GM04503 (cell line): ENCODE measurements around the gene CEP162.
"Not testable (repeated sequence)": the region's sequence is repeated elsewhere in the genome, so short reads cannot be mapped to it uniquely, and the experiment has no call there.

ENCODE experiments used
- DNase-seq: peaks from one replicate; pipeline ENCODE4 v3.0.0-alpha.2; 2012; ENCODE audit warnings: low read depth

Gene CEP162

DNA sequence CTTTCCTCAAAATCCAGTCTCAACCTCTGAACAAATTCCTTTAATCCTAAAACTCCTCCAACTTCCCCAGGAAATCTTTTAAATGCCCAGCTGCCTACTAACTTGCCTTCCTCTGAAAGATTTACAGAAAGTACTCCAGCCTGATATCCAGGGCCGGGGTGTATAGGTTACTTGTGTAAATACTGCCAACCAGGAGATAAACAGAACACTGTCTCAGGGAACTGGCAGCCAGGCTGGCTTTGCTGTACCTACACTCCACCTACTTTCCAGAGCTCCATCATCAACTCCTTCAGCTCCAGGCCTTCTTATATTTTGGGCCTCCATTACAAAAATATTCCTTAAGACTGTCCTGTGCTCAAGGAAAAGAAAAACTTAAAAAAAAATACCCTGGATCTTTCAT, 85.9 kb downstream of the CEP162 start:
- DNase-seq = no peak

- no peak for DNase-seq
Observed at GRCh38 chr6:84139311-84139710, 88.1 kb downstream of the CEP162 start.

DNA sequence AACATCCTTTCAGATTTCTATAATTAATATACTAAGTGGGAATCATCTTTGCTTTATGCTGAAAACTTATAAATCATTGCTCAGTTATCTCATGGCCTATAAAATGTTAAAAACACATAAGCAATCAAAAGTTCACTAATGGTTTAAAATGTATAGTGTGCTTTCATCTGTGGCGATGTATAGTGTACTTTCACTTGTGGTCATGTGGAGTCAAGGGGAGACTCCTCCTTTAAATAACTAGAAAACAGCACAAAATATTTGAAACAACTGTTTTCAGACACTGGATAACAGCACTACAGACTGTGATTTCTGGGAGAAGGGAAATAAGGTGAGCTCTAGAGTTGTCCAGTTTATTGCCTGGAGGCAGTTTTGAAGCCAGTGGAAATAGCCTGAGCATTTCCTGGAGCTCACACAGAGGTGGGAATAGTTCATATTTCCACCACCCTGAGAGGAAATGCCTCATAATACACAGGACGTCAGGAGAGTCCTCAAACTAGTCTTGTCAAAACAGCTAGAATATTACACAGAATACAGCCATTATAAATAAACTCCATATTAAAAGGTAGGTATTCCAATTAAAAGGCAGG, 89.4 kb downstream of the CEP162 start:
- no peak for DNase-seq

DNA sequence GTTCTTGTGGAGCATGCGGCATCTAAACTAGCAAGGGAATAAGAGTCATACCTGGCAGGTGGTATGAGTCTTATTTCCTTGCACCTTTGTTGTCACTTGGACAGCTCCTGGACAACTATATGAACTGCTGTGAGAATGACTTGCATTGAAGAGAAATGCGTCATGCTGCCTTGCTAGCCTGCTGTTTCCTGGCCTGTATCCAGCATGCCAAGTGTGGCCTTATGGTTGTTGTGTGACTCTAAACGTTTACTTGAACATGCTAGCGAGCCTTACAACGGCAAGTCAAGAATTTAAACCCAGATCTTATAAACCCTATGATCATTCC, 90.4 kb downstream of the CEP162 start:
- DNase-seq = no peak

GRCh38 chr6:84136364-84137050, 90.9 kb downstream of the CEP162 start:
- DNase-seq = no peak

DNA sequence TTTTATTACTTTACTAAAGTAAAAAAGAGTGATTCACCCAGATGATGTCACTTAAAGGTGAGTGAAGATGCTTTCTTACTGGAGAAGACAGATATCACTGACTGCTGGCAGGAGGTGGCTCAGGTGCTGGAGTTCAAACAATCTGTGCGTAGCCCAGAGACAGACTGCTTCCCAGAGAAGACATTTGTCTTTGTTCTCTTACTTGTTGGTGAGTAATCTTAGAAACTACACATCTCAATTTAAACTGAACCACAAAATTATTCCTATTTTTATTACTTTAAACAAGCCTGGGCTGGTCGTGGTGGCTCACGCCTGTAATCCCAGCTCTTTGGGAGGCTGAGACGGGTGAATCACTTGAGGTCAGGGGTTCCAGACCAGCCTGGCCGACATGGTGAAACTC, 92.2 kb downstream of the CEP162 start:
- DNase-seq = no peak

GRCh38 chr6:84133385-84133784, 94.1 kb downstream of the CEP162 start:
- DNase-seq = not testable (repeated sequence)

DNA sequence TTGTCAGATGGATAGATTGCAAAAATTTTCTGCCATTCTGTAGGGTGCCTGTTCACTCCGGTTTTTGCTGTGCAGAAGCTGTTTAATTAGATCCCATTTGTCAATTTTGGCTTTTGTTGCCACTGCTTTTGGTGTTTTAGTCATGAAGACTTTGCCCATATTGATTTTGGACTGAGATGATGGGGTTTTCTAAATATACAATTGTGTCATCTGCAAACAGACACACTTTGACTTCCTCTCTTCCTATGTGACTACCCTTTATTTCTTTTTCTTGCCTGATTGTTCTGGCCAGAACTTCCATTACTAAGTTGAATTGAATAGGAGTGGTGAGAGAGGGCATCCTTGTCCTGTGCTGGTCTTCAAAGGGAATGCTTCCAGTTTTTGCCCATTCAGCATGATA, 97.9 kb downstream of the CEP162 start:
- DNase-seq = not testable (repeated sequence)

DNA sequence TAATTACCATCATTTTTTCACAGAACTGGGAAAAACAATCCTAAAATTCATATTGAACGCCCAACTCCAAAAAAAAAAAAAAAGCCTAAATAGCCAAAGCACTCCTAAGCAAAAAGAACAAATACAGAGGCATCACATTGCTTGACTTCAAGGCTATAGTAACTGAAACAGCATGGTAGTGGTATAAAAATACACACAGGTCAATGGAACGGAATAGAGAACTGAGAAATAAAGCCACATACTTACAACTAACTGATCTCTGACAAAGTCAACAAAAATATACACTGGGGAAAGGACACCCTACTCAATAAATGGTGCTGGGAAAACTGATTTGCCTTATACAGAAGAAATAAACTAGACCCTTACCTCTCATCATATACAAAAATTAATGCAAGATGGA, 104.3 kb downstream of the CEP162 start:
- no peak for DNase-seq

- no peak for DNase-seq
Observed at GRCh38 chr6:84119277-84119676, 108.2 kb downstream of the CEP162 start.

DNA sequence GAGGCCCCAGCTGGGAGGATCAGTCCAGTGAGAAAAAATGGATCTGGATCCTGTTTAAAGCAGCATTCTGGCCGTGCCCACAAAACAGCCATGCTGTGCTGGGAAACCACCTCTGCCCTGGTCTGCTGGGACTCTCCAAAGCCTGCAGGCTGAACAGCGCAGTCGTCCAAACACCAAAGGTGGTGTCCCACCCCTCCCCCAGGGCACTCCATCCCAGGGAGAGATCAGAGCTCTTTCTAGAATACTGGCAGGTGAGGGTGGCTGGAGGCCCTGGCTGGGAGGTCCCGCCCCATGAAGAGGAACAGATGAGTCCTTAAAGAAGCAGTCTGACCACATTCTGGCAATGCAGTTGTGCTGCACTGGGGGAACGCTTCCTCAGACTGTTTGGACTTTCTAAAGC, 109.3 kb downstream of the CEP162 start:
- DNase-seq = no peak

DNA sequence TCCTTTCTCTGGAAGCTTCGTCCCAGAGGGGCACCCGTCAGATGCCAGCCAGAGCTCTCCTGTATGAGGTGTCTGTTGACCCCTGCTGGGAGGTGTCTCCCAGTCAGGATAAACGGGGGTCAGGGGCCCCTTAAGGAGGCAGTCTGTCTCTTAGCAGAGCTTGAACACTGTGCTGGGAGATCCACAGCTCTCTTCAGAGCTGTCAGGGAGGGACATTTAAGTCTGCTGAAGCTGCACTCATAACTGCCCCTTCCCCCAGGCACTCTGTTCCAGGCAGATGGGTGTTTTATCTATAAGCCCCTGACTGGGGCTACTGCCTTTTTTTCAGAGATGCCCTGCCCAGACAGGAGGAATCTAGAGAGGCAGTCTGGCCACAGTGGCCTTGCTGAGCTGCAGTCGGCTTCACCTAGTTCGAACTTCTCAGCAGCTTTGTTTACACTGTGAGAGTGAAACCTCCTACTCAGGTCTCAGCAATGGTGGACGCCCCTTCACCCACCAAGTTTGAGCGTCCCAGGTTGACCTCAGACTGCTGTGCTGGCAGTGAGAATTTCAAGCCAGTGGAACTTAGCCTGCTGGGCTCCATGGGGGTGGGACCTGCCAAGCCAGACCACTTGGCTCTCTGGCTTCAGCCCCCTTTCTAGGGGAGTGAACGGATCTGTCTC, 112.4 kb downstream of the CEP162 start:
- DNase-seq = not testable (repeated sequence)

- DNase-seq = not testable (repeated sequence)
Observed at GRCh38 chr6:84111351-84111750, 116.1 kb downstream of the CEP162 start.

GRCh38 chr6:84107495-84107894, 119.9 kb downstream of the CEP162 start:
- DNase-seq = no peak

DNA sequence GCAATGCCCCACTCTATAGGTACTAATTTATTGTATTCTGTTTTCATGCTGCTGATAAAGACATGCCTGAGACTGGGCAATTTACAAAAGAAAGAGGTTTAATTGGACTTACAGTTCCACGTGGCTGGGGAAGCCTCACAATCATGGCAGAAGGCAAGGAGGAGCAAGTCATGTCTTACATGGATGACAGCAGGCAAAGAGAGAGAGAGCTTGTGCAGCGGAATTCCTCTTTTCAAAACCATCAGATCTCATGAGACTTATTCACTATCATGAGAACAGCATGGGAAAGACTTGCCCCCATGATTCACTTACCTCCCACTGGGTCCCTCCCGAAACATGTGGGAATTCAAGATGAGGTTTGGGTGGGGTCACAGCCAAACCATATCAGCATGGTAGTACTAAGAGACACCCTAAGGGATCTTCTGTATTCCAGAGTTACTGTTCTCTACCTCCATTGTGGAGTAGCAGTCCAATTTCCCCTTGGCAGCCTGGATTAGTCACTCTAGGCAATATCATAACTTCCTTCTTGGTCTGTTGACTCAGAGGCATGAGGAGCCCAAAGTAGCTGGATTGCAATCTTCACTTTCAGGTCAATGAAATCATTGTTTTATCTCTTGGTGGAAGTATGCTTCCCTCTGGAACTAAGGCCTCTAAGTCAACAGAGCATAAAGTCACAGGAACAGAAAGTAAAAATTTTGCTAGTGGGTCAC, 122.1 kb downstream of the CEP162 start:
- DNase-seq = not testable (repeated sequence)

GRCh38 chr6:84103029-84103428, 124.4 kb downstream of the CEP162 start:
- DNase-seq = peak; percentile 34

- DNase-seq = no peak
Observed at GRCh38 chr6:84095156-84095555, 132.3 kb downstream of the CEP162 start.

GRCh38 chr6:84093441-84094435, 133.7 kb downstream of the CEP162 start:
- no peak for DNase-seq

DNA sequence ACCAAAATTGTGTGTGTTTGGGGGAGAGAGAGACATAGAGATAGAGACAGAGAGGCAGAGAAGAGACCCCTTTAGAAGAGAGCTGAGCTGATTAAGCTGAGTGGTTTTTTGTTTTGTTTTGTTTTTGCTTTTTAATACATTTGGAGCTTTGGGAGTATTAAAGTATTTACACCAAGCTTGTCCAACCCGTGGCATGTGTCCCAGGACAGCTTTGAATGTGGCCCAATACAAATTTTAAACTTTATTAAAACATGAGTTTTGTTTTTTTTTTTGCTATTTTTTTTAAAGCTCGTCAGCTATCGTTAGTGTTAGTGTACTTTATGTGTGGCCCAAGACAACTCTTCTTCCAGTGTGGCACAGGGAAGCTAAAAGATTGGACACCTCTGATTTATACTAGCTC, 137.9 kb downstream of the CEP162 start:
- no peak for DNase-seq

- no peak for DNase-seq
Observed at GRCh38 chr6:84089081-84089480, 138.4 kb downstream of the CEP162 start.

DNA sequence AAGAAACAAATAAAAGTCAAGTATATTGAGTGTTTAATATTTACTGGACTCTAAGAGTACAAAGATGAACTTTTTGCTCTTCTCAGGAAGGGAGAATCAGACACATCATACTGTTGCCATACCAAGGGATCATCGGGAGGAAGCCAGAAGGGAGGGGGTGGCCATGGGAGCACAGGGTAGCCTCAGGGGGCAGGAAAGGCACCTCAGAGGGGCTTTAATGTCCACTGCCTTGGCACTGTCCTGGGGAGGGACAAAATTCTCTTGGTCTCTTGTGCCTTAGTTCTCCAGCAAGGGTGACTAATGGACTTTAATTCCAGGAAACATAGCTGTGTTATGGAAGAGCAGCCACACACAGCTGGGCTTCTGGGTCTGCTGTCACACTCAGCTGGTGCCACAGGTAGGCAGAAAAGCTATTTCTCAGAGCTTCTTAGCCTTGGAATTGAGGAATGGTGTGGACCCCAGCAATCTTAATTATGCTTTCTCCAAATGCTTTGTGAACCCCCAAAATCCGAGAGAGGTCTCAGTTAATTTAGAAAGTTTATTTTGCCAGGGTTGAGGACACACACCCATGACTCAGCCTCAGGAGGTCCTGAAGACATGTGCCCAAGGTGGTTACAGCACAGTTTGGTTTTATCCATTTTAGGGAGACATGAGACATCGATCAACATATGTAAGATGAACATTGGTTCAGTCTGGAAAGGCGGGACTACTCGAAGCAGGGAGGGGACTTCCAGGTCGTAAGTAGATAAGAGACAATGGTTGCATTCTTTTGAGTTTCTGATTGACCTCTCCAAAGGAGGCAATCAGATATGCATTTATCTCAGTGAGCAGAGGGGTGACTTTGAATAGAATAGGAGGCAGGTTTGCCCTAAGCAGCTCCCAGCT, 140.7 kb downstream of the CEP162 start:
- no peak for DNase-seq
